ENCODE measurements around the gene WDR4.

Gene WDR4

GRCh38 chr21:42850866-42851391 lies 28.4 kb downstream of the WDR4 start:
- peaks cover 4% of the 10 kb centered on the region; the same call in 1 of the 2 replicates for H4K20me1 ChIP-seq (ENCODE audit: control insufficient read depth, insufficient read depth, low read depth, low read length)
- no peaks in the 10 kb centered on the region for H3F3A ChIP-seq (ENCODE audit: control insufficient read depth, insufficient read depth)
- H3K4me3 ChIP-seq (ENCODE audit: low read length) = no peak overlapping the region
- peaks cover 89% of the 10 kb centered on the region for H3K36me3 ChIP-seq (ENCODE audit: control insufficient read depth, low read length)
- no peaks in the 10 kb centered on the region for H3K9me3 ChIP-seq (ENCODE audit: control insufficient read depth, insufficient read depth, low read length)
- no peaks in the 10 kb centered on the region for H3K9me2 ChIP-seq (replicated peaks; ENCODE audit: control insufficient read depth, low read length)
- no peak overlapping the region for H3K4me2 ChIP-seq (ENCODE audit: low read length)
- no peak overlapping the region for H3K27ac ChIP-seq (ENCODE audit: low read depth, low read length)
- H3K79me2 ChIP-seq (ENCODE audit: control insufficient read depth, low read length) = peaks cover 68% of the 10 kb centered on the region
- no peaks in the 10 kb centered on the region for H3K27me3 ChIP-seq (ENCODE audit: control insufficient read depth, low read length)
- no peaks in the 10 kb centered on the region for H3K4me1 ChIP-seq (ENCODE audit: control insufficient read depth, low read length)
- TF ChIP-seq EZH2phosphoT487 (IDR thresholded peaks at IDR 0.05; ENCODE audit: borderline replicate concordance, low read length) (no peak), CTCF (IDR thresholded peaks at IDR 0.05; ENCODE audit: low read depth, low read length, poor library complexity, severe bottlenecking) (peak; percentile 73)

- H3F3A ChIP-seq (ENCODE audit: control insufficient read depth, insufficient read depth) = no peaks in the 10 kb centered on the region
- H3K36me3 ChIP-seq (ENCODE audit: control insufficient read depth, low read length) = peaks cover 89% of the 10 kb centered on the region
Observed at GRCh38 chr21:42850463-42850862, 28.9 kb downstream of the WDR4 start.

GRCh38 chr21:42849759-42850412 lies 29.5 kb downstream of the WDR4 start:
- Histone ChIP-seq H4K20me1 (ENCODE audit: control insufficient read depth, insufficient read depth, low read depth, low read length) (peaks cover 4% of the 10 kb centered on the region; the same call in 1 of the 2 replicates), H3K9me3 (ENCODE audit: control insufficient read depth, insufficient read depth, low read length) (no peaks in the 10 kb centered on the region), H3K27ac (ENCODE audit: low read depth, low read length) (no peak overlapping the region), H3K4me3 (ENCODE audit: low read length) (no peak overlapping the region), H3K79me2 (ENCODE audit: control insufficient read depth, low read length) (peaks cover 71% of the 10 kb centered on the region), H3K4me1 (ENCODE audit: control insufficient read depth, low read length) (no peaks in the 10 kb centered on the region), H3K36me3 (ENCODE audit: control insufficient read depth, low read length) (peaks cover 89% of the 10 kb centered on the region), H3K27me3 (ENCODE audit: control insufficient read depth, low read length) (no peaks in the 10 kb centered on the region), H3K4me2 (ENCODE audit: low read length) (no peak overlapping the region), H3K9me2 (replicated peaks; ENCODE audit: control insufficient read depth, low read length) (no peaks in the 10 kb centered on the region), H3F3A (ENCODE audit: control insufficient read depth, insufficient read depth) (no peaks in the 10 kb centered on the region)
- TF ChIP-seq CTCF (IDR thresholded peaks at IDR 0.05; ENCODE audit: low read depth, low read length, poor library complexity, severe bottlenecking) (no peak), EZH2phosphoT487 (IDR thresholded peaks at IDR 0.05; ENCODE audit: borderline replicate concordance, low read length) (no peak)

More at GRCh38 chr21:42850463-42850862, 28.9 kb downstream of the WDR4 start:
- Histone ChIP-seq H3K9me2 (replicated peaks; ENCODE audit: control insufficient read depth, low read length) (no peaks in the 10 kb centered on the region), H3K4me3 (ENCODE audit: low read length) (no peak overlapping the region), H3K4me1 (ENCODE audit: control insufficient read depth, low read length) (no peaks in the 10 kb centered on the region), H3K4me2 (ENCODE audit: low read length) (no peak overlapping the region), H3K27ac (ENCODE audit: low read depth, low read length) (no peak overlapping the region), H3K79me2 (ENCODE audit: control insufficient read depth, low read length) (peaks cover 68% of the 10 kb centered on the region), H3K27me3 (ENCODE audit: control insufficient read depth, low read length) (no peaks in the 10 kb centered on the region), H4K20me1 (ENCODE audit: control insufficient read depth, insufficient read depth, low read depth, low read length) (peaks cover 4% of the 10 kb centered on the region; the same call in 1 of the 2 replicates), H3K9me3 (ENCODE audit: control insufficient read depth, insufficient read depth, low read length) (no peaks in the 10 kb centered on the region)
- no peak for TF ChIP-seq EZH2phosphoT487 (IDR thresholded peaks at IDR 0.05; ENCODE audit: borderline replicate concordance, low read length)
- no peak for TF ChIP-seq CTCF (IDR thresholded peaks at IDR 0.05; ENCODE audit: low read depth, low read length, poor library complexity, severe bottlenecking)
